ENCODE data around the gene NHLRC3. TPM values are rescaled to one million over a fixed set of nuclear protein-coding genes. Genes with fewer than 3 reads are reported as not detected.

The NHLRC3 gene
- total and polyA plus RNA-seq, 2 of the 8 experiments (the other 6 are each of a cell fraction or from before 2014, with no cell fraction given), result 13.1 to 16.9 TPM

DNA sequence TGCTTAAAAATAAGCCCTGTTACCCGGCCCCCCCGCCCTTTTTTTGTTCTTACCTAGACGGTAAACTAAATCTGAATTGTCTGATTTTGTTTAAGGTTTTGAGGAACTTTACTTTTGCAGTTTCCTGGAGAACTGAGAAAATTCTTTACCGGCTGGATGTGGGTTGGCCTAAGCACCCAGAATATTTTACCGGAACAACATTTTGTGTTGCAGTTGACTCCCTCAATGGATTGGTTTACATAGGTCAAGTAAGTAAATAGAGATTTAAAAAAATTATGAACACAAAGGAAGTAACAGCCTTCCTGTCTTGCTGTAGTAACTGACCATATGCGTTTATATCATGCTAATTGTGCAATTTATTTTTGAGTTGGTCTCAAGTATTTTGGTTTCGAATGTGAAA lies 785 bp downstream of the NHLRC3 start (continued):
- TF ChIP-seq MAFK (IDR thresholded peaks at IDR 0.05; ENCODE audit: low read depth, low read length) (no peak), TBP (IDR thresholded peaks at IDR 0.05; ENCODE audit: low read depth, low read length) (no peak), SP2 (IDR thresholded peaks at IDR 0.05; ENCODE audit: low read length) (no peak), SP4 (IDR thresholded peaks at IDR 0.05; ENCODE audit: low read length) (no peak)
- TF ChIP-seq, protein P1, sequence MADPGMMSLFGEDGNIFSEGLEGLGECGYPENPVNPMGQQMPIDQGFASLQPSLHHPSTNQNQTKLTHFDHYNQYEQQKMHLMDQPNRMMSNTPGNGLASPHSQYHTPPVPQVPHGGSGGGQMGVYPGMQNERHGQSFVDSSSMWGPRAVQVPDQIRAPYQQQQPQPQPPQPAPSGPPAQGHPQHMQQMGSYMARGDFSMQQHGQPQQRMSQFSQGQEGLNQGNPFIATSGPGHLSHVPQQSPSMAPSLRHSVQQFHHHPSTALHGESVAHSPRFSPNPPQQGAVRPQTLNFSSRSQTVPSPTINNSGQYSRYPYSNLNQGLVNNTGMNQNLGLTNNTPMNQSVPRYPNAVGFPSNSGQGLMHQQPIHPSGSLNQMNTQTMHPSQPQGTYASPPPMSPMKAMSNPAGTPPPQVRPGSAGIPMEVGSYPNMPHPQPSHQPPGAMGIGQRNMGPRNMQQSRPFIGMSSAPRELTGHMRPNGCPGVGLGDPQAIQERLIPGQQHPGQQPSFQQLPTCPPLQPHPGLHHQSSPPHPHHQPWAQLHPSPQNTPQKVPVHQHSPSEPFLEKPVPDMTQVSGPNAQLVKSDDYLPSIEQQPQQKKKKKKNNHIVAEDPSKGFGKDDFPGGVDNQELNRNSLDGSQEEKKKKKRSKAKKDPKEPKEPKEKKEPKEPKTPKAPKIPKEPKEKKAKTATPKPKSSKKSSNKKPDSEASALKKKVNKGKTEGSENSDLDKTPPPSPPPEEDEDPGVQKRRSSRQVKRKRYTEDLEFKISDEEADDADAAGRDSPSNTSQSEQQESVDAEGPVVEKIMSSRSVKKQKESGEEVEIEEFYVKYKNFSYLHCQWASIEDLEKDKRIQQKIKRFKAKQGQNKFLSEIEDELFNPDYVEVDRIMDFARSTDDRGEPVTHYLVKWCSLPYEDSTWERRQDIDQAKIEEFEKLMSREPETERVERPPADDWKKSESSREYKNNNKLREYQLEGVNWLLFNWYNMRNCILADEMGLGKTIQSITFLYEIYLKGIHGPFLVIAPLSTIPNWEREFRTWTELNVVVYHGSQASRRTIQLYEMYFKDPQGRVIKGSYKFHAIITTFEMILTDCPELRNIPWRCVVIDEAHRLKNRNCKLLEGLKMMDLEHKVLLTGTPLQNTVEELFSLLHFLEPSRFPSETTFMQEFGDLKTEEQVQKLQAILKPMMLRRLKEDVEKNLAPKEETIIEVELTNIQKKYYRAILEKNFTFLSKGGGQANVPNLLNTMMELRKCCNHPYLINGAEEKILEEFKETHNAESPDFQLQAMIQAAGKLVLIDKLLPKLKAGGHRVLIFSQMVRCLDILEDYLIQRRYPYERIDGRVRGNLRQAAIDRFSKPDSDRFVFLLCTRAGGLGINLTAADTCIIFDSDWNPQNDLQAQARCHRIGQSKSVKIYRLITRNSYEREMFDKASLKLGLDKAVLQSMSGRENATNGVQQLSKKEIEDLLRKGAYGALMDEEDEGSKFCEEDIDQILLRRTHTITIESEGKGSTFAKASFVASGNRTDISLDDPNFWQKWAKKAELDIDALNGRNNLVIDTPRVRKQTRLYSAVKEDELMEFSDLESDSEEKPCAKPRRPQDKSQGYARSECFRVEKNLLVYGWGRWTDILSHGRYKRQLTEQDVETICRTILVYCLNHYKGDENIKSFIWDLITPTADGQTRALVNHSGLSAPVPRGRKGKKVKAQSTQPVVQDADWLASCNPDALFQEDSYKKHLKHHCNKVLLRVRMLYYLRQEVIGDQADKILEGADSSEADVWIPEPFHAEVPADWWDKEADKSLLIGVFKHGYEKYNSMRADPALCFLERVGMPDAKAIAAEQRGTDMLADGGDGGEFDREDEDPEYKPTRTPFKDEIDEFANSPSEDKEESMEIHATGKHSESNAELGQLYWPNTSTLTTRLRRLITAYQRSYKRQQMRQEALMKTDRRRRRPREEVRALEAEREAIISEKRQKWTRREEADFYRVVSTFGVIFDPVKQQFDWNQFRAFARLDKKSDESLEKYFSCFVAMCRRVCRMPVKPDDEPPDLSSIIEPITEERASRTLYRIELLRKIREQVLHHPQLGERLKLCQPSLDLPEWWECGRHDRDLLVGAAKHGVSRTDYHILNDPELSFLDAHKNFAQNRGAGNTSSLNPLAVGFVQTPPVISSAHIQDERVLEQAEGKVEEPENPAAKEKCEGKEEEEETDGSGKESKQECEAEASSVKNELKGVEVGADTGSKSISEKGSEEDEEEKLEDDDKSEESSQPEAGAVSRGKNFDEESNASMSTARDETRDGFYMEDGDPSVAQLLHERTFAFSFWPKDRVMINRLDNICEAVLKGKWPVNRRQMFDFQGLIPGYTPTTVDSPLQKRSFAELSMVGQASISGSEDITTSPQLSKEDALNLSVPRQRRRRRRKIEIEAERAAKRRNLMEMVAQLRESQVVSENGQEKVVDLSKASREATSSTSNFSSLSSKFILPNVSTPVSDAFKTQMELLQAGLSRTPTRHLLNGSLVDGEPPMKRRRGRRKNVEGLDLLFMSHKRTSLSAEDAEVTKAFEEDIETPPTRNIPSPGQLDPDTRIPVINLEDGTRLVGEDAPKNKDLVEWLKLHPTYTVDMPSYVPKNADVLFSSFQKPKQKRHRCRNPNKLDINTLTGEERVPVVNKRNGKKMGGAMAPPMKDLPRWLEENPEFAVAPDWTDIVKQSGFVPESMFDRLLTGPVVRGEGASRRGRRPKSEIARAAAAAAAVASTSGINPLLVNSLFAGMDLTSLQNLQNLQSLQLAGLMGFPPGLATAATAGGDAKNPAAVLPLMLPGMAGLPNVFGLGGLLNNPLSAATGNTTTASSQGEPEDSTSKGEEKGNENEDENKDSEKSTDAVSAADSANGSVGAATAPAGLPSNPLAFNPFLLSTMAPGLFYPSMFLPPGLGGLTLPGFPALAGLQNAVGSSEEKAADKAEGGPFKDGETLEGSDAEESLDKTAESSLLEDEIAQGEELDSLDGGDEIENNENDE (IDR thresholded peaks at IDR 0.05; ENCODE audit: insufficient replicate concordance, low read length), result no peak
